LNCAP (cell line): Measurements from ENCODE around the gene FOXP1.

ENCODE experiments used
- CTCF ChIP-seq: fragments of 450-650 bp; IDR thresholded peaks from 2 replicates; pipeline ENCODE4 v1.5.1; 2017; ENCODE audit warnings: mild to moderate bottlenecking

FOXP1 gene

GRCh38 chr3:71075494-71075893, 508.0 kb downstream of the FOXP1 start:
- no peak for TF ChIP-seq CTCF

DNA sequence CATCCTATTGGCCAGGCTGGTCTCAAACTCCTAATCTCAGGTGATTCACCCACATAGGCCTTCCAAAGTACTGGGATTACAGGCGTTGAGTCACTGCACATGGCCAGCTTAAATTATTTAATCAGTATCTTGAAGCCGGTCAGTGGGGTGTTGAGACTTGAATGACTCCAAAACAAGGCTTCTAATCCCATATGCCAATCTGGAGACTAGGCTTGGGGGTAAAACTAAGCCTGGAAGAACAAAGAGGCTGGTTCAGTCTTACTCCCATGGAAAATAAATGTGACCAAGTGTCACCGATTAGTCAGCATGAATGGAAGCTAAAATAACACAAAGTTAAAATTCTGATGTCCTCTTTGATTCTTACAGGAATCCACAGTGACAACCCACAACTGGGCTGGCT, 509.1 kb downstream of the FOXP1 start:
- TF ChIP-seq CTCF: no peak

- no peak for TF ChIP-seq CTCF
Observed at GRCh38 chr3:71072986-71073385, 510.5 kb downstream of the FOXP1 start.

- TF ChIP-seq CTCF: no peak
Observed at GRCh38 chr3:71072287-71072686, 511.2 kb downstream of the FOXP1 start.

DNA sequence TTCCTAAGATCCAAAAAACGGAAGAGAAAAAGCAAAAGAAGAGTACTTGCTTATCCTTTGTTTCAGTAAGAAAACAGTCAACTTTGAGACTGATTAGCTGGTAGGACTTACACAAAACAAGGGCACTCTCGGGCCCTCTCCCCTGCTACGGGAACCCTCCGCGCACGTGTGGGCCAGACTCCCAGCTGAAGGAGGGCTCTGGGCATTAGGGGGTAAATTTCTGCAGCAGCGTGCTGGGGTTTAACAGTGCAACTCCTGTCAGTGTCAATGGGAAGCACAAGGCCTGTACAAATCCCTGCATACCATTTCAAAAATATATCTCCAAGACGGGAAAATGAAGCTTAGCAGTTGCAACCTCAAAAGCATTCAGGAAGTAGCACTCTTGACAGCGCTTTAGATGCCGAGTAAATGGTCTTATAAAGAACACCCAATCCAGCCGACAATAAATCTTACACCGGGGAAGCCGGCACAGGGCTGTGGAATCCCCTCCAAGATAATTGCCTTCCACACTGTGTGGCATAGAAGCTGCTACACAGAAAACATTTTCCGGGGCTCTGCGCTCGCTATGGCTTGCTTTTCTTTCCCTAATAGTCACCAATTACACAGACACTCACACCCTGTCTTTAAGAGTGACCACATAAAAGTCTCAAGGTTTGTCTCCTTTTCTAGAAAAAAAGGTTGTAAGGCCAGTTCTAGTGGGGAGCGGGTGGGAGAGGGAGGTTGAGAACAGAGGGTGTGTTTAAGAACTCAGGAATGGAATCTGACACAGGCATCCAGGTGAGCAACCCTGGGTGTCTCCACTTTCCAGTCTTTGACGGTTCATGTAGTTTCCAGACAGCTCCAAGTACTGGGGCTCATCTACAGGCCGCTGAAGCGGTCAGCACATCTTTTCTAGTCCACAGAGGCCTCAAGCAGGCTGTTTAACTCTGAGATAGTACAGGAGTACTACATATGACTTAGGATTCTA, 512.7 kb downstream of the FOXP1 start:
- TF ChIP-seq CTCF: no peak

DNA sequence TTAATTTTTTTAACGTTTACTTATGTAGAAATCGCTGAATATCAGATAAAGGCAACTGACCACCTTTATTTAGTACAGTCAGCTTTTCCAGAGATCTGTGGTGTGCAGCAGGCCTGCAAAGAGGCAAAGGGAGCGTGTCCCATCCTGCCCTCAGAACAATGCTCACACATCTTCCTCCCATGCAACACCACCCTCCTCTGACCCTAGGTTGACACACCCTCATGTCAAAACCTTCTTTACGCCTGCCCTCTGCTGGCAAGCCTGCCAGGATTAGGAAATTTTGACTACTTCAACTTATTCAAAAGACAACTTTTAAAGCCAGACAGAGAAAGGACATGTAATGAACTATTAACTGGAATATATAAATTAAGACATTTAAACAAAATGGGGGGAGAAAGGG, 513.7 kb downstream of the FOXP1 start:
- peak; percentile 49; the same call in 1 of the 2 replicates for TF ChIP-seq CTCF

GRCh38 chr3:71067977-71068654, 515.4 kb downstream of the FOXP1 start:
- no peak for TF ChIP-seq CTCF
